ENCODE measurements around the gene VAPA. TPM values are rescaled to one million over a fixed set of nuclear protein-coding genes. Genes with fewer than 3 reads are reported as not detected.

VAPA gene
- total and polyA plus RNA-seq, 2 donors (not counting 1 experiment from before 2014, with no cell fraction given) = 47.7 to 109 TPM

DNA sequence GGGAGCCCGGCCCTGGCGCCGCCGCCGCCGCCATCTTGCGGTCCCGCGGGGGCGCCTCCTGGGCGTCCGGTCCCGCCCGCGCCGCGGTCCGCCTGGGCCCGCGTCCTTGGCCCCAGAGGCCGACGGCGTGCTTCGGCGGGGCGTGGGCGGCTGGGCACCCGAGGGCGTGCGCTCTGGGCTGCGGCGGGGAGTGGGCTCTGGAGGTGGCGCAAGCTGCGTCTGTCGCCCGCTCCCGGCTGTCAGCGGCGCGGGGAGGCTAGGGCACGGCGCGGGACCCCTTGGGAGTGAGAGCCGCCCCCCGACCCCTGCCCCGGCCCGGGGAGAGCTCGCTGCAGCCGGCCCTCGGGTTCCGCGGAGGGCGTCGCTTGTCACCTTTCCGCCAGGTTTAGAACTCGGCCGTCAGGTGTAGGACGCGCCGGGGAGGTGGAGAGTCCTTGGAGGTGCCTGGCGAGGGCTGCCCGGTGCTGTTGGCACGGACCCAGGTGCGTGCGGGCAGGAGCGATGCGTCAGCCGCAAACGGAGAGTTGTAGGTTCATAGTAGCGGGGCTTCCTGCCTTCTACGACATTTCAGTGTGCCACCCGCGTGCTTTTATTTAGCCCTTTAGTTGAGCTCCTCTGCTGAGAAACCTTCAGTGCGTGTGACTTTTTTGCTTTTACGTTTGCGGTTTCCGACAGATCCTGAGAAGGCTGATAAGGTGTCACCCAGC is 921 bp downstream of the VAPA start:
- Histone ChIP-seq H3K27ac (ENCODE audit: low read length in 2 of 2) (peak overlapping the region; percentile 78 to 95), H3K27me3 (replicated peaks in 1 of 4; ENCODE audit: control extremely low read depth in 1 of 4, control insufficient read depth in 3 of 4, insufficient read depth in 4 of 4, low read length in 3 of 4) (no peaks in the 10 kb centered on the region), H3K4me3 (ENCODE audit: control extremely low read depth in 1 of 5, extremely low read depth in 1 of 5, insufficient read depth in 1 of 5, low read depth in 2 of 5, low read length in 4 of 5) (peak overlapping the region; percentile 65 to 89 (median 83)), H3K79me2 (ENCODE audit: control insufficient read depth, insufficient read depth, low read length) (peaks cover 52% of the 10 kb centered on the region), H3K9me3 (ENCODE audit: control extremely low read depth in 1 of 3, control insufficient read depth in 2 of 3, insufficient read depth in 1 of 3, low read length in 2 of 3) (peaks cover 0 to 6% (median 1%) of the 10 kb centered on the region in 3 donors), H3K4me2 (replicated peaks; ENCODE audit: low read depth, low read length, poor library complexity, severe bottlenecking) (peak overlapping the region; percentile 89), H3K4me1 (ENCODE audit: control insufficient read depth in 2 of 2, insufficient read depth in 2 of 2, low read length in 2 of 2) (peaks cover 36 to 43% of the 10 kb centered on the region in 2 donors), H2AFZ (ENCODE audit: insufficient read depth, low read depth, low read length, poor library complexity, severe bottlenecking) (peak overlapping the region; percentile 61), H4K20me1 (ENCODE audit: control insufficient read depth, insufficient read depth, low read length, poor library complexity, severe bottlenecking) (peaks cover 46% of the 10 kb centered on the region), H3K36me3 (replicated peaks in 1 of 2; ENCODE audit: control extremely low read depth in 1 of 2, control insufficient read depth in 1 of 2, extremely low read depth in 1 of 2, insufficient read depth in 2 of 2, low read length in 1 of 2) (no peaks in the 10 kb centered on the region), H3K9ac (ENCODE audit: low read length) (peak overlapping the region; percentile 88)
- Mint-ChIP-seq H3K9me3 (ENCODE audit: insufficient read depth) (no peaks in the 10 kb centered on the region), H3K27me3 (peaks cover under 1% of the 10 kb centered on the region), H3K4me3 (peak overlapping the region; percentile 91), H3K27ac (peak overlapping the region; percentile 94), H3K4me1 (peaks cover 26% of the 10 kb centered on the region)
- no peak for TF ChIP-seq EZH2 (IDR thresholded peaks at IDR 0.05; ENCODE audit: borderline replicate concordance, insufficient read depth, low read depth, low read length, poor library complexity, severe bottlenecking)
- TF ChIP-seq, protein P1, sequence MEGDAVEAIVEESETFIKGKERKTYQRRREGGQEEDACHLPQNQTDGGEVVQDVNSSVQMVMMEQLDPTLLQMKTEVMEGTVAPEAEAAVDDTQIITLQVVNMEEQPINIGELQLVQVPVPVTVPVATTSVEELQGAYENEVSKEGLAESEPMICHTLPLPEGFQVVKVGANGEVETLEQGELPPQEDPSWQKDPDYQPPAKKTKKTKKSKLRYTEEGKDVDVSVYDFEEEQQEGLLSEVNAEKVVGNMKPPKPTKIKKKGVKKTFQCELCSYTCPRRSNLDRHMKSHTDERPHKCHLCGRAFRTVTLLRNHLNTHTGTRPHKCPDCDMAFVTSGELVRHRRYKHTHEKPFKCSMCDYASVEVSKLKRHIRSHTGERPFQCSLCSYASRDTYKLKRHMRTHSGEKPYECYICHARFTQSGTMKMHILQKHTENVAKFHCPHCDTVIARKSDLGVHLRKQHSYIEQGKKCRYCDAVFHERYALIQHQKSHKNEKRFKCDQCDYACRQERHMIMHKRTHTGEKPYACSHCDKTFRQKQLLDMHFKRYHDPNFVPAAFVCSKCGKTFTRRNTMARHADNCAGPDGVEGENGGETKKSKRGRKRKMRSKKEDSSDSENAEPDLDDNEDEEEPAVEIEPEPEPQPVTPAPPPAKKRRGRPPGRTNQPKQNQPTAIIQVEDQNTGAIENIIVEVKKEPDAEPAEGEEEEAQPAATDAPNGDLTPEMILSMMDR (IDR thresholded peaks at IDR 0.05) = no peak
- CTCF ChIA-PET = interaction anchor here (1.2 to 3.3 kb wide), 3 partner anchors 56 to 605 kb away, joined by 4 to 9 read pairs (median 9); no protein-coding TSS in a partner anchor
- POLR2A ChIA-PET = interaction anchor here (1.1 to 1.8 kb wide), 4 partner anchors 12 to 611 kb away, joined by 3 to 5 read pairs (median 3); partner anchors contain the start of gene NAPG
- intact Hi-C loops (cut with micrococcal nuclease) = loop anchor here (5.0 kb wide), 3 partner anchors 38 to 1312 kb away; partner anchors contain the start of gene MTCL1
- DNase-seq = peak; percentile 82
- ATAC-seq (ENCODE audit: low read depth) = peak; percentile 22
- WGBS (ENCODE audit: insufficient coverage) = under 1% methylated on average over 77 of the region's 77 CpGs

All from B cell (primary cell).